Mesodermal cell (in vitro differentiated cells): Measurements from ENCODE around the gene SLC32A1. TPM values are rescaled to one million over a fixed set of nuclear protein-coding genes. Genes with fewer than 3 reads are reported as not detected.

ENCODE experiments used
- H3K27ac ChIP-seq: 2 replicates; pipeline ENCODE4 v1.7.0; 2013; ENCODE audit warnings: mild to moderate bottlenecking, low read depth, low read length, moderate library complexity; ENCODE audit not compliant: severe bottlenecking
- H3K36me3 ChIP-seq: 2 replicates; pipeline ENCODE4 v1.7.1; 2013; ENCODE audit warnings: mild to moderate bottlenecking, low read length, moderate library complexity; ENCODE audit not compliant: control insufficient read depth, insufficient read depth
- H3K4me1 ChIP-seq: one replicate; pipeline ENCODE4 v1.7.1; 2013; ENCODE audit warnings: mild to moderate bottlenecking, low read length; ENCODE audit not compliant: insufficient read depth, control insufficient read depth, poor library complexity, severe bottlenecking
- H3K4me3 ChIP-seq: 2 replicates; pipeline ENCODE4 v1.7.0; 2013; ENCODE audit warnings: low read length, control low read depth, mild to moderate bottlenecking; ENCODE audit not compliant: insufficient read depth, poor library complexity, severe bottlenecking; ENCODE audit errors: extremely low read depth
- H3K9me3 ChIP-seq: 2 replicates; pipeline ENCODE4 v1.7.1; 2013; ENCODE audit warnings: mild to moderate bottlenecking, low read length, moderate library complexity; ENCODE audit not compliant: control insufficient read depth
- WGBS, 2 experiments: methylation state at CpG; one replicate each; pipeline ENCODE4 v1.1.5; 2013; ENCODE audit warnings: missing lambda C conversion rate in 2 of 2; ENCODE audit not compliant: insufficient coverage in 2 of 2; 5-methylcytosine and 5-hydroxymethylcytosine counted together
- polyA plus RNA-seq, 2 experiments: library from polyadenylated mRNA; stranded (reverse); fragments of 50-300 nt; gene quantifications; one replicate each; pipeline ENCODE4 v1.2.3, GENCODE V29; 2013

SLC32A1 gene
- polyA plus RNA-seq (2013, experiment 1 of 2): 0.29 TPM
- polyA plus RNA-seq (2013, experiment 2 of 2): not detected

- H3K9me3 ChIP-seq: no peaks in the 10 kb centered on the region
- peak within 1 kb of the TSS; percentile 14 for H3K4me3 ChIP-seq
- 0 to 1% methylated on average over 40 to 70 of the region's 76 CpGs for WGBS, 2 experiments
- no peaks in the 10 kb centered on the region for H3K36me3 ChIP-seq
- H3K4me1 ChIP-seq: peaks cover 3% of the 10 kb centered on the region
- H3K27ac ChIP-seq: no peak within 1 kb of the TSS
Observed at GRCh38 chr20:38723848-38724625, at the start of gene SLC32A1. TSS of gene SLC32A1 (plus strand) at chr20:38724486. CDS start at chr20:38724725, 239 bp downstream.

- H3K4me3 ChIP-seq: peak overlapping the region; percentile 57
- no peaks in the 10 kb centered on the region for H3K9me3 ChIP-seq
- no peaks in the 10 kb centered on the region for H3K36me3 ChIP-seq
- peaks cover 12% of the 10 kb centered on the region for H3K4me1 ChIP-seq
- no peak overlapping the region for H3K27ac ChIP-seq
- 56 to 78% methylated on average over 9 to 13 of the region's 13 CpGs for WGBS, 2 experiments
Observed at GRCh38 chr20:38674765-38675133, 49.5 kb upstream of the SLC32A1 start.

GRCh38 chr20:38676576-38676975 is 47.7 kb upstream of the SLC32A1 start:
- Histone ChIP-seq H3K4me3 (no peak overlapping the region), H3K27ac (no peak overlapping the region), H3K4me1 (peaks cover 3% of the 10 kb centered on the region), H3K9me3 (no peaks in the 10 kb centered on the region), H3K36me3 (no peaks in the 10 kb centered on the region)
- 81 to 95% methylated on average over 5 of the region's 5 CpGs for WGBS, 2 experiments

GRCh38 chr20:38680500-38681306 is 43.6 kb upstream of the SLC32A1 start:
- WGBS, 2 experiments: 63% methylated on average over 4 to 6 of the region's 9 CpGs
- Histone ChIP-seq H3K9me3 (no peaks in the 10 kb centered on the region), H3K36me3 (no peaks in the 10 kb centered on the region), H3K4me3 (no peak overlapping the region), H3K4me1 (no peaks in the 10 kb centered on the region), H3K27ac (no peak overlapping the region)

- H3K9me3 ChIP-seq: no peaks in the 10 kb centered on the region
- no peak overlapping the region for H3K27ac ChIP-seq
- H3K4me1 ChIP-seq: no peaks in the 10 kb centered on the region
- no peak overlapping the region for H3K4me3 ChIP-seq
- no CpG with 5 or more reads among the region's 2 CpGs for WGBS, 2 experiments
- no peaks in the 10 kb centered on the region for H3K36me3 ChIP-seq
Observed at GRCh38 chr20:38685271-38685670, 39.0 kb upstream of the SLC32A1 start.

GRCh38 chr20:38685853-38686473 is 38.3 kb upstream of the SLC32A1 start:
- 12 to 14% methylated on average over 11 to 12 of the region's 14 CpGs for WGBS, 2 experiments
- Histone ChIP-seq H3K4me1 (no peaks in the 10 kb centered on the region), H3K9me3 (no peaks in the 10 kb centered on the region), H3K4me3 (no peak overlapping the region), H3K36me3 (no peaks in the 10 kb centered on the region), H3K27ac (no peak overlapping the region)

GRCh38 chr20:38692436-38693411 is 31.6 kb upstream of the SLC32A1 start:
- WGBS, 2 experiments: 43 to 47% methylated on average over 10 of the region's 13 CpGs
- Histone ChIP-seq H3K4me1 (no peaks in the 10 kb centered on the region), H3K9me3 (no peaks in the 10 kb centered on the region), H3K36me3 (no peaks in the 10 kb centered on the region), H3K27ac (no peak overlapping the region), H3K4me3 (no peak overlapping the region)

GRCh38 chr20:38697306-38697705 is 27.0 kb upstream of the SLC32A1 start:
- H3K4me1 ChIP-seq: no peaks in the 10 kb centered on the region
- H3K27ac ChIP-seq: no peak overlapping the region
- H3K4me3 ChIP-seq: no peak overlapping the region
- no peaks in the 10 kb centered on the region for H3K9me3 ChIP-seq
- 89 to 91% methylated on average over 9 of the region's 9 CpGs for WGBS, 2 experiments
- no peaks in the 10 kb centered on the region for H3K36me3 ChIP-seq

GRCh38 chr20:38698541-38698940 is 25.7 kb upstream of the SLC32A1 start:
- Histone ChIP-seq H3K4me3 (no peak overlapping the region), H3K4me1 (no peaks in the 10 kb centered on the region), H3K9me3 (no peaks in the 10 kb centered on the region), H3K27ac (no peak overlapping the region), H3K36me3 (no peaks in the 10 kb centered on the region)
- 82 to 86% methylated on average over 12 to 14 of the region's 15 CpGs for WGBS, 2 experiments

GRCh38 chr20:38700141-38700540 is 24.1 kb upstream of the SLC32A1 start:
- Histone ChIP-seq H3K36me3 (no peaks in the 10 kb centered on the region), H3K27ac (no peak overlapping the region), H3K9me3 (no peaks in the 10 kb centered on the region), H3K4me1 (no peaks in the 10 kb centered on the region), H3K4me3 (no peak overlapping the region)
- WGBS, 2 experiments: 37 to 69% methylated on average over 3 to 4 of the region's 4 CpGs
